CD4-positive, alpha-beta T cell (primary cell): ENCODE measurements around the gene PPP6R2. TPM values are rescaled to one million over a fixed set of nuclear protein-coding genes. Genes with fewer than 3 reads are reported as not detected.
"Not testable (repeated sequence)": the region's sequence is repeated elsewhere in the genome, so short reads cannot be mapped to it uniquely, and the experiment has no call there.

Experiments used
- ATAC-seq: fragments of 200-7000 bp; cut with Tn5 transposase; one replicate; pipeline ENCODE4 v1.10.0; 2022; ENCODE audit warnings: mild to moderate bottlenecking; ENCODE audit not compliant: poor library complexity
- CTCF ChIA-PET: fragments of 350-600 bp; sonication (Branson Sonifier 250); formaldehyde crosslinking; loops from one replicate; lab custom pipeline; 2021; ENCODE audit warnings: antibody characterized with exemption, inconsistent platforms; lab: Charles Lee
- POLR2A ChIA-PET: fragments of 350-600 bp; sonication (Branson Sonifier 250); formaldehyde crosslinking; loops from one replicate; lab custom pipeline; 2021; ENCODE audit warnings: antibody characterized with exemption, inconsistent platforms; lab: Charles Lee
- DNase-seq, 14 experiments: peaks; one replicate each; pipeline ENCODE4 v3.0.0-alpha.2; 2013 to 2020; ENCODE audit warnings: mixed read lengths in 2 of 14
- H3K27ac ChIP-seq, 2 donors: one replicate each; pipeline versions ENCODE4 v1.5.1 to v1.7.0; 2013; ENCODE audit warnings: low read length in 2 of 2, low read depth in 1 of 2, mild to moderate bottlenecking in 1 of 2
- H3K27me3 ChIP-seq, 2 experiments: 1 replicate in 1 of 2; 2 replicates in 1 of 2; pipeline versions ENCODE4 v1.6.1 to v1.7.0; 2013; ENCODE audit warnings: low read length in 2 of 2, control low read depth in 1 of 2, mild to moderate bottlenecking in 1 of 2, moderate library complexity in 1 of 2; ENCODE audit not compliant: insufficient read depth in 2 of 2, control insufficient read depth in 1 of 2
- H3K36me3 ChIP-seq: one replicate; pipeline ENCODE4 v1.6.1; 2013; ENCODE audit warnings: low read length, control low read depth; ENCODE audit not compliant: insufficient read depth
- H3K4me1 ChIP-seq: one replicate; pipeline ENCODE4 v1.6.1; 2013; ENCODE audit warnings: low read length, control low read depth; ENCODE audit not compliant: insufficient read depth
- H3K4me3 ChIP-seq: one replicate; pipeline ENCODE4 v1.5.1; 2013; ENCODE audit warnings: mild to moderate bottlenecking, low read length, moderate library complexity
- H3K9me3 ChIP-seq, 2 experiments: 1 replicate in 1 of 2; 2 replicates in 1 of 2; pipeline versions ENCODE4 v1.6.1 to v1.7.0; 2013; ENCODE audit warnings: low read length in 2 of 2, mild to moderate bottlenecking in 2 of 2, control low read depth in 1 of 2, moderate library complexity in 1 of 2; ENCODE audit not compliant: control insufficient read depth in 1 of 2, insufficient read depth in 1 of 2
- H3K27ac Mint-ChIP-seq: one replicate; pipeline ENCODE4 v1.8.0; 2020; ENCODE audit warnings: mixed read lengths
- H3K27me3 Mint-ChIP-seq: one replicate; pipeline ENCODE4 v1.8.0; 2021; ENCODE audit warnings: mixed read lengths
- H3K36me3 Mint-ChIP-seq: one replicate; pipeline ENCODE4 v1.8.0; 2021; ENCODE audit warnings: low read depth, mixed read lengths
- H3K4me1 Mint-ChIP-seq: one replicate; pipeline ENCODE4 v1.8.0; 2021; ENCODE audit warnings: low read depth, mixed read lengths
- H3K4me3 Mint-ChIP-seq: one replicate; pipeline ENCODE4 v1.8.0; 2020; ENCODE audit warnings: mild to moderate bottlenecking, mixed read lengths
- H3K9me3 Mint-ChIP-seq: one replicate; pipeline ENCODE4 v1.8.0; 2020; ENCODE audit warnings: mixed read lengths
- CTCF ChIP-seq: fragments of 200-600 bp; IDR thresholded peaks from one replicate; pipeline ENCODE4 v1.8.0; 2022; ENCODE audit warnings: antibody characterized with exemption, mild to moderate bottlenecking
- intact Hi-C, 2 experiments: fragments of 100-400 bp; cut with DNase I in 1 of 2; cut with micrococcal nuclease in 1 of 2; formaldehyde crosslinking; loops; one replicate each; pipeline versions ENCODE4 v1.15.1 to v1.9.0; 2023 to 2025; cut with DNase I, micrococcal nuclease
- total RNA-seq, 174 experiments: library from RNA in 2 of 174; stranded (reverse) in 2 of 174; gene quantifications; one replicate each; pipeline ENCODE4 v1.2.3 and lab custom pipeline; 2021 to 2026

PPP6R2 gene
- total RNA-seq, 2 experiments from 2014 or later = 47.1 to 48.0 TPM

DNA sequence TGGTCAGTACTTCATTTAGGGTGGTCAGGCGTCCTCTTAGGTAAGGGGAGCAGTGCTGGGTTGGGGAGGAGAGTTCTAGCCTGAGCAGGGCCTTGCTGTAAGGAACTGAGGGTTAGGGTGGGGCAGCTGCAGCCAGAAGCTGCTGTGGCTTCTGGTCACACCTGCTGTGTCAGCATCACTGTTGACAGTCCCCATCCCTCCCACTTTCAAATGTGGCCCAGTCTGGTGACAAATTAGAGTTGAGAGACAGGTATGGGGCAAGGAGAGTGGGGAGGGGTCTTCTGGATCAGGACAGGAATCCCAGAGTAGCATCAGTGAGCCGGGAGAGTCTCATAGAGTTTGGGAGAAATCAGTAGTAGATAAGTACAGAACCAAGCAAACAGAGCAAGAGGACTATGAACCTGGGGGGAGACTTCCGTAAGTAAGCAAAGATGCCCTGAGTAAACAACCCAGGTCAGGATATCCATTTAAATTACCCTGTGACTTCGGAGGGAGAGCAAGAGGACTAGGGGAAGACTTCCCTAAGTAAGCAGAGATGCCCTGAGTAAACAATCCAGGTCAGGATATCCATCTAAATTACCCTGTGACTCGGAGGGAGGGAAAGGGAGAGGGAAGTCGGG, 53.7 kb downstream of the PPP6R2 start:
- Mint-ChIP-seq H3K27me3 (no peaks in the 10 kb centered on the region), H3K4me3 (no peak overlapping the region), H3K36me3 (peaks cover 58% of the 10 kb centered on the region), H3K9me3 (no peaks in the 10 kb centered on the region), H3K27ac (peak overlapping the region; percentile 31), H3K4me1 (peaks cover 19% of the 10 kb centered on the region)
- Histone ChIP-seq H3K27ac (peak overlapping the region in 1 of 2 donors; percentile 0), H3K27me3 (no peaks in the 10 kb centered on the region), H3K4me1 (peaks cover 13% of the 10 kb centered on the region), H3K36me3 (peaks cover 47% of the 10 kb centered on the region), H3K4me3 (no peak overlapping the region), H3K9me3 (no peaks in the 10 kb centered on the region)
- DNase-seq = peak in 1 of 14 experiments; percentile 17
- TF ChIP-seq CTCF = no peak
- POLR2A ChIA-PET = no interaction called here
- intact Hi-C loops = loop anchor here in 1 of 2 experiments (5.0 kb wide), 1 partner anchor 100 kb away; no protein-coding TSS in a partner anchor
- ATAC-seq = no peak
- CTCF ChIA-PET = no interaction called here

GRCh38 chr22:50397371-50398060, 54.4 kb downstream of the PPP6R2 start:
- Mint-ChIP-seq H3K36me3 (peaks cover 58% of the 10 kb centered on the region), H3K4me1 (peaks cover 19% of the 10 kb centered on the region), H3K27ac (peak overlapping the region; percentile 31)
- H3K9me3 ChIP-seq, CTCF ChIA-PET, POLR2A ChIA-PET, H3K4me3 ChIP-seq, H3K27me3 Mint-ChIP-seq, DNase-seq, ATAC-seq, H3K9me3 Mint-ChIP-seq, H3K27me3 ChIP-seq, H3K4me3 Mint-ChIP-seq: not testable (repeated sequence)
- Histone ChIP-seq H3K27ac (peak overlapping the region in 1 of 2 donors; percentile 0), H3K4me1 (peaks cover 13% of the 10 kb centered on the region), H3K36me3 (peaks cover 49% of the 10 kb centered on the region)
- intact Hi-C loops = loop anchor here in 1 of 2 experiments (5.0 kb wide), 1 partner anchor 100 kb away; no protein-coding TSS in a partner anchor

DNA sequence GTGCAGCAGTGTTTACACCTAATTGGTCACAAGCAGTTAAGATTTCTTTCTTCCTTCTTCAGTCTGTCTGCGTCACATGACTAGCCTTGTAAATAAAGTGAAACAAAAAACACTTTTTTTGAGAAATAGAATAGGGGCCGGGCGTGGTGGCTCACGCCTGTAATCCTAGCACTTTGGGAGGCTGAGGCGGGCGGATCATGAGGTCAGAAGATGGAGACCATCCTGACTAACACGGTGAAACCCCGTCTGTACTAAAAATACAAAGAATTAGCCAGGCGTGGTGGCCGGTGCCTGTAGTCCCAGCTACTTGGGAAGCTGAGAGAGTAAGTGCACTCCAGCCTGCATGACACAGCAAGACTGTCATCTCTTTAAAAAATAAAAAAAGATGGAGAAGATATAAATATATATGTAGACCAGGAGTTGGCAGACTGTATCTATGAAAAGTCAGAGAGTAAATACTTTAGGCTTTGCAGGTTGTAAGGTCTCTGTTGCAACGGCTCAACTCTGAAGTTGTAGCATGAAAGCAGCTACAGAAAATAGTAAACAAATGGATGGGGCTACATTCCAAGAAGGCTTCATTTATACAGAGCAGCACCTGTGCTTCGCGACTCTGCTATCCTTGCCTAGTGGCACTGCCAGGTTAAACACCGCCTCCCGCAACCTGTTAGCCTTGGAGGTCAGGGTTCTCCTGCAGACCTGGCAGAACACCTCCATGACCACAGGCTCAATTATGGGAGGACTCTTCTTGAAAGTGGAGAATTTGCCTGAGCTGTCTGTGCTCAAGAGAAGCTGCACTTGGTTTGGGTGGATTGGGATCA, 55.9 kb downstream of the PPP6R2 start:
- Mint-ChIP-seq H3K9me3 (no peaks in the 10 kb centered on the region), H3K27me3 (no peaks in the 10 kb centered on the region), H3K36me3 (peaks cover 46% of the 10 kb centered on the region), H3K4me1 (peaks cover 14% of the 10 kb centered on the region), H3K27ac (peak overlapping the region; percentile 80), H3K4me3 (no peak overlapping the region)
- H3K36me3 ChIP-seq = peaks cover 45% of the 10 kb centered on the region
- no peak for TF ChIP-seq CTCF
- DNase-seq (peak in 1 of 14 experiments; percentile 21), ATAC-seq (no peak)
- intact Hi-C loops = loop anchor here in 1 of 2 experiments (5.0 kb wide), 1 partner anchor 98 kb away; no protein-coding TSS in a partner anchor
- H3K4me1 ChIP-seq = peaks cover 20% of the 10 kb centered on the region
- H3K4me3 ChIP-seq = no peak overlapping the region
- ChIA-PET CTCF (interaction anchor here (1.0 to 1.4 kb wide), 3 partner anchors 28 to 221 kb away, joined by 3 to 5 read pairs (median 3); partner anchors contain the start of gene SCO2), POLR2A (no interaction called here)
- no peaks in the 10 kb centered on the region for H3K27me3 ChIP-seq
- H3K9me3 ChIP-seq = no peaks in the 10 kb centered on the region
- H3K27ac ChIP-seq = peak overlapping the region; percentile 5 to 30
